NCI-H226 (cell line): Measurements from ENCODE around the gene PUM1.

Source experiments
- DNase-seq: peaks from one replicate; pipeline ENCODE4 v3.0.0-alpha.2; 2015

The PUM1 gene

DNA sequence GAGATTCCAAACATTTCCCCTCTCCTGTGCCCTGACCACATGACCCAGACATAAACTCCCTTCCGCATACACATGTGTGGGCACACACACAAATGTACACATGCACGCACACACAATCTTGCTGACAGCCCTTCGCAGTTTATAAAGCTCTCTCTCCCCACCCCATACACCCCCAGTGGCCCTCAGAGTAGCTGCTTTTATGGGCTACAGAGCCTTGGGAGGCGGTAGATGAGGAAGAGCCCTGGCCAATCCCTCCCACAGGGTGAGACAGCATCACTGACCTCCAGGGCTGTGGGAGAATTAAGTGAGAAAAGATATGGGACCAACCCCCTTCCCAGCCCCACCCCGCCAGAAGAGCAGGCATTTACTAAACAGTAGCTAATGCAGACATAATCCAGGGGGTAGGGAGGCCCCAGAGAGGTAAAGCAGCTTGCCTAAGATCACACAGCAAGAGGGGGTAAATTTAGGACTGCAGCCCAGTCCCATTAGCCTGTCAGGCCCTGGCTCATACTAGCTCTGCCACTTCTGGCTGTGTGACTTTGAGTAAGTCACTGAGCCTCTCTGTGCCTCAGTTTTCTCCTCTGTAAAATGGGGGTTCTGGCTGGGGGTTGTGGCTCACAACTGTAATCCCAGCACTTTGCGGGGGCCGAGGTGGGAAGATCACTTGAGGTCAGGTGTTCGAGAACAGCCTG, 162.0 kb downstream of the PUM1 start:
- peak; percentile 35 for DNase-seq

DNA sequence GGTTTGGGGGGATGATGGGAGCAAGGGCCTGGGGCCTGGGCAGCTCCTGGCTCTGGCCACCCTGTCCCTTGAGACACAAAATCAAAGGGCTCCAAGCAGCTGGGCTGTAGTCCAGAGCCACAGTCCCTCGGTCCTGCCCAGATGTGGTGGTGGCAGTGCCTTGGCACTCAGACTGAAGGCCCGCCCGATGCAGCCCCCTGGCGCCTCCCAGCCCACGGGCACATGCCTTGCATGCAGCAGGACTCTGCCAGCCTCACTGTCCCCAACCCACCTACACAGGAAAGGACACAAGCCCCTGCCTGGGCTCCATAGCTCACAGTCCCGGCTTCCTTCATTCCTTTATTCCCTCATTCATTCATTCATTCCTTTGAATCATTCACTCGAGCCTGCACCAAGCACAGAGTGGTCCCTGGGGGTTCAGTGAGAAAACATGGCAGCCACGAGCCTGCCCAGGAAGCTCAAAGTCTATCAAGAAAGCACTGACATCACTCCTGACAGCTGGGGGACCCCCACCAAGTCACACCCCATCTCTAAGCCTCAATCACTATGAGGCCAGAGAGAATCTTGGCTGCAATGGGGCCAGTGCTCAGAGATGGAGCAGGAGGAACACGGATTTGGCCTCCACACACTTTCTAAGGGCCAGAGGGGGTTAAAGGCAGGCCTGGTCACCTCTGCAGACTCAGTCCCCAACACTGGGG, 162.8 kb downstream of the PUM1 start:
- no peak for DNase-seq

DNA sequence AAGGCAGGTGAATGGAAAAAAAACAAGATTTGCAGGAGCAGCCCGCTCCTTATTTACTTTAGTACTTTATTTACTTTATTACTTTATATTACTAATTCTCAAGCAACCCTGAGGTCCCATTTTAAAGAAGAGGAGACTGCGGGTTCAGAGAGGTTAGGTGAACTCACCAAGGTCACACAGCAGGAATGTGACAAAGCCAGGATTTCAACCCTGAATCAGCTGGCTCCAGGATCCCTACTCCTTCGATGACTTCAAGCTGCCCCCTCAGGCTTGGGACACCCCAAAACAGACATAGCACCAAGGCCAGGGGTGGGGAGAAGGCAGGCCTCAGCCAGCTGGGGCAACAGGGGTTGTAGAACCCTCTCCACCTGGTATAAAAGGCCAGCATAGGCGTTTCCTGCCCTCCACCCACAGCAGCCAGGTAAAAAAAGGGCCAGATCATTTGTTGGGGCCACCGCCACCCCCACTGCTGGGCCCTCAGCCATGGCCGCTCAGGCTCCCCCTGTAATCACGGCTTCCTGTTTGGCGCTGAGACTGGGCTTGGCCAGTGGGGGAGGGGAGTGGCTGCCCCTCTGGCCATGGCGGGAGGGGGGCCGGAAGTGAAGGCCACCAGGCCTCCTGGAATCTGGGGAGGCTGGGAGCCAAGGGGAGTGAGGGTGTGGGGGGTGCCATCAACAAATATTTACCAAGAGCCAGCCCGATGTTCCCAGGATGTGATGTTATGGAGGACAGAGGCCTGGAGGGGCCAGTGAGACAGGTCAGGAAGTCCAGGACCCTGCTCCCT, 163.5 kb downstream of the PUM1 start:
- DNase-seq = no peak

DNA sequence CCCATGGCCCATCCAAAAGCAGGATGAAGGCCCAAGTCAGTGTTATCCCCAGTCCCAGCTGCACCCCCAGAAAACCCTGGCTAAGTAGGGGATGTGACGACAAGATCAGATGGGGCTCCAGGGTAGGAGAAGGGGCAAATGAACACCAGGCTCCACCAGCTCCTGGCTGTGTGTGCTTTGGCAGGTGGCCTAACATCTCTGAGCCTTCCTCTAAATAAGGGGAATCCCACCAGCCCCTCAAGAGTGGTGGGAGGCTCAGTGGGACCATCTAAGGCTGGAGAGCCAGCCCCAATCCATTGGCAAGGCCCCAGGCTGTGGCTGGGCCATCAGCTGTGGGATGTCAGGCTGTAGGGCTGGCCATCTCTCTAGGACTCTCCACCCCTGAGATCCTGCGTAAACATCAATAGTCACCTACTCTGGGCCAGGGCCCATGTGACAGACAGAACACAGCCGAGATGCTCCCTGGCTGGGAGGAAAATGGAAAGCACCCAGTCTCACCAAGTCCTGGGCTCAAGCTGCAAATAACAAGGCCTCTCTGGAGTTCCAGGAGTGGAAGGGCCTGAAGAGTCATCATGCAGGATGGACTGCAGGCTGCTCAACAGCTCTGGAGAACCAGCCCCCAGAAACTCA, 164.5 kb downstream of the PUM1 start:
- DNase-seq = no peak

DNA sequence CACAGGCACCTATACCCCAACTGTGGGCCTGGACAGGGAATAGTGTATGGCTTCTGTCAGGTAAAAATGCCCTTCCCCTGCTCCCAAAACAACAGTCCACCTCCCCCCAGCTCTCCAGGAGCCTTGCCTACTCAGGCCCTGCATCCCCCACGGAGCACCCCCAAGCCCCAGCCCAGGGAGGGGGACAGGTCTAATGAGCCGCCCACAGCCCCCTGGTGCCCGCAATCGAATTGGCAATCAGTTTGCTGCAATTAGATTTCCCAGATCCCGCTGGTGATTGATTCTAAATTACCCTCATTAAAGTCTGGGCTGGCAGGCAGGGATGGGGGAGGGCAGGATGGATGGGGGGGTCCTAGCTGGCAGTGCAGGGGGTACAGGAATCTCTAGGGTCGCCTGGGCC, 165.0 kb downstream of the PUM1 start:
- DNase-seq = no peak

DNA sequence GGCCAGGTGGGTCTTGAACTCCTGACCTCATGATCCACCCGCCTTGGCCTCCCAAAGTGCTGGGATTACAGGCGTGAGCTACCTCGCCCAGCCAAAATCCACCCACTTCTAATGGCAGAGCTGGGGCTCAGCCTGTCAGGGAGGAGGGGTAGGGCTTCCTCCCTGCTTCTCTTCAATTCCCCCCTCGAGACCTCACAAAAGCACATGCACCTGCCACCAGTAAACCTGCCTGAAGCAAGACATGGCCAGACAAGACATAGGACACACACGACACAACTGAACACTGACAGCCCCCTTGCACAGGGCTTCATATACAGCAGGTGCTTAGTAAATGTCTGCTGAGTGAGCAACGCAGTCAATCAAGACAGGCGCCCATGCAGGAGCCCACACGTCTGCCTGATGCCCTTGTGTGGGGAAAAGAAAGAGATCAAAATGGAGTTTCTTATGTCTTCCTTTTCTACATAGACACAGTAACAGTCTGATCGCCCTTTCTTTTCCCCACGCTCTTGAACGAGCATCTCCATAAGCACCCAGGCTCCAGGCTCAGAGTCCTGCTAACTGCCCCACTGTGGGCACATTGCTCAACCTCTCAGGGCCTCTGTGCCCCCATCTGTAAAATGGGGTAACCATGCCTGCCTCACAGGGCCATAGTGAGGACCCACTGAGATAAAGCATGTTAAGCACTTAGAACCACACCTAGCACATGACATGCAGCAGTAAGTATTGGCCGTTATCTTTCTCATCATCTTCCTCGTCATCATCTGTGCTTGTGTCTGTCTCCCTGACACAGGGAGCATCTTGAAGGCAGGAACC, 165.7 kb downstream of the PUM1 start:
- no peak for DNase-seq

DNA sequence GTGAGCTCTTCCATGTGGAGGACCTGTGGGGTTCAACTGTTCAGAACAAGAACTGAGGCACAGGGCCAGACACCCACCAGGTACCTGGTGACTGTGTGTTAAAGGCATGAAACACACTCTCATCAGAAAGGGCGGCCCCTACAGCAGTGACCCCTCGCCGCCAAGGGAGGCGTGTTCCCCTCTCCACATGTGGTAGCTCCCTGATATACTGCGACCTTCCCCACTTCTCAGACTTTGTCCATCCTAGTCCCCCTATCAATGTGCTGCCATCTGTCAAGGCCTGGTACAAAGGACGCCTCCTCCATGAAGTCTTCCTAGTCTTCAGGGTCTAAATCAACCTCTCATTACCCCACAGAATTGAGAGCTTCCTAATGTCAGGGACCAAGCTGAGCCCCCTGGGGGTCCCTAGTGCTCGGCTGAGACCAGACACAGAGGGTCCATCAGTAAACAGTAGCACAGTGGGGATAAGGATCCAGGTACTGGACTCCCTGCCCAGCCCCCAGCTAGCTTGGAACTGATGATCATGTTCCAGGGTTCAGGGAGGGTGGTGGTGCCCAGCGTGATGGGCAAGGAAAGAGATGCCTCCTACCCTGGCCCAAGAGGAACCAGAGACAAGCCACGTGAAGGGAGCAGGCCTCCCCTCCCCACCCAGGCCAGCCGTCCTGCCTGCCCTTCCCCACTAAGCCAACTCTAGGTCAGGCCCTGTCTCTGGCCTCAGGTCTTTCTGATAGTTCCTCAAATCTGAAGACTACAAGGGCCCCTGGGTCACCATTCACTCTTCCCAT, 167.3 kb downstream of the PUM1 start:
- no peak for DNase-seq

DNA sequence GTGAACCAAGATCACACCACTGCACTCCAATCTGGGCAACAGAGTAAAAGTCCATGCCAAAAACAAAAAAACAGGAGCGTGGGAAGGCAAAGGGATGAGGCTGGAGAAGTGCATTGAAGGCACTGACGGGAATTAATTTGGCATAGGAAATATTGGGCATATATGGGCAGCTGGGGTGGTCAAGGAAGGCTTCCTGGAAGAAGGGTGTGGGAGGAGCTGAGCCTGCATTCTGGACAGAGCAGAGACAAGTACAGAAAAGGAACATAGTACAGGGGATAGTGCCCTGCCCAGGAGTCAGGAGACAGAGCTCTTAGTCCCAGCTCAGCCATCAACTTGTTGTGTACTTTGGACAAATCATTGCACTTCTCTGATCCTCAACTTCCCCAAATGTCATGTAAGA, 168.6 kb downstream of the PUM1 start:
- no peak for DNase-seq

DNA sequence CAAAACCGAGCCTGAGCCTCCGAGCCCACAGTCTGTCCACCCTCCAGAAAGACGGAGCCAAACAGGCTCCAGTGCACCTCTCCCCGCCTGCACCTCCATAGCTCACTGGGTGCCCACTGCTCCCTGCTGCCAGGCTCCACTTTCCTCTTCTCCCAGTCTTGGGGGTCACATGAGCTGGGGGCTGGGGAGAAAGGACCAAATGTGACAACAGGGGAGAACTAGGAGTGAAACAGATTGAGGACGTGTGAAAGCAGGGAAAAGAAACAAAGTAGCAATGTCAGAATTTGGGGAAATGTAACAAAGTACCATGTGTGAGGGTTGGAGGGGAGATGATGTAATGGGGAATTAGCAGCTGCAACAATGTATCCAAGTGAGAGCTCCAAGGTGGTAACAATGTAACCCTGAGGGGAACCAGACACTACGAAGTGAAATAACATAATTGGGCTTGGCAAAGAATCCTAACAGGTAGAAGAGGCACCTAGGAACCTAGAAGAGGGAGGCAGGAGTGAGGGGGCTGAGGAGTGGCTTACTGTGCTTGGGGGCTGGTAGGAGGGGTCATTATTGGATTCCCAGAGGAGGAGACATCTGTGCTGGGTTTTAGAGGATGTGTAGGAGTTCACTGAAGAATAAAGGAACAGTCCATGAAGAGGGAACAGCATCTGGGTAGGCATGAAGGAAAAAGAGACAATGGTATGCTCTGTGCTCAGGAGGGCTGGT, 169.4 kb downstream of the PUM1 start:
- DNase-seq = no peak

DNA sequence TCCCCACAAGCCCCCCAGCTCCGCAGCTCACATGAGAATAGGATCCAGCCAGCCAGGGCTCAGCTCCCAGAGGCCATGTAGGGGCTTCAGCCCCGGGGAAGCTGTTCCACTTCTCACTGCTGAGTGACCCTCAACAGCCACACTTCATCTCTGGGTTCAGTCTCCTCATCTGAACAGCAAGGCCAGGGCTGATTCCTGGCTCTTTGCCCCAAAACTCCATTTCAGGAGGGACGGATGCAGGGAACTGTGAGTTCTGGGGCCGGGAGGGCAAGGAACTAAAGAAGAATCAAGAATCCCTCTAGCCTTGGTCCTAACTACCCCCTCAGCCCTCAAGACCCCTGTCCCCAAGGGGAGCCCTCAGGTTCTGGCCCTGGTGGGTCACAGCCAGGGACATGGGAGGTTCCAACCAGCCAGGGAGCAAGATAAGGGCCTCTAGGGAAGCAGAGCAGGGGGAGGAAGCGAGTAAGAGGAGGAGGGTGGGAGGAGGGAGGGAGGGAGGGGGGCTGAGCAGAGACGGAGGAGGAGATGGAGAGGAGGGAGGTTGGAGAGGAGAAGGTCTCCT, 170.1 kb downstream of the PUM1 start:
- no peak for DNase-seq

DNA sequence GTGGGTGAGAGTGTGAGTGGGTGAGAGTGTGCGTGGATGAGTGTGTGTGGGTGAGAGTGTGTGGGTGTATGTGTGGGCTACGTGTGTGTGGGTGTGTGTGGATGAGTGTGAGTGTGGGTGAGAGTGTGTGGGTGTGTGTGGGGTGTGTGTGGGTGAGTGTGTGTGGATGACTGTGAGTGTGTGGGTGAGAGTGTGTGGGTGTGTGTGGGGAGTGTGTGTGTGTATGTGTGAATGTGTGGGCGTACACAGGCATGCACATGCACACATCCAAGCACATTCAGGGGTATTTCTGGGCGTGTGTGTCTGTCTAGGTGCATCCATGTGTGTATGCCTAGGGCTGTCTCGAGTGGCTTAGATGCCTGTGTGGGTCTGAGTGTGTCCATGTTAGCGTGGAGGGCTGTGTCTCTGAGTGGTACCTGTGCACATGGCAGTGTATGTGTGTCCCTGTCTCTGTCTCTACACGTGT, 171.0 kb downstream of the PUM1 start:
- DNase-seq = no peak

DNA sequence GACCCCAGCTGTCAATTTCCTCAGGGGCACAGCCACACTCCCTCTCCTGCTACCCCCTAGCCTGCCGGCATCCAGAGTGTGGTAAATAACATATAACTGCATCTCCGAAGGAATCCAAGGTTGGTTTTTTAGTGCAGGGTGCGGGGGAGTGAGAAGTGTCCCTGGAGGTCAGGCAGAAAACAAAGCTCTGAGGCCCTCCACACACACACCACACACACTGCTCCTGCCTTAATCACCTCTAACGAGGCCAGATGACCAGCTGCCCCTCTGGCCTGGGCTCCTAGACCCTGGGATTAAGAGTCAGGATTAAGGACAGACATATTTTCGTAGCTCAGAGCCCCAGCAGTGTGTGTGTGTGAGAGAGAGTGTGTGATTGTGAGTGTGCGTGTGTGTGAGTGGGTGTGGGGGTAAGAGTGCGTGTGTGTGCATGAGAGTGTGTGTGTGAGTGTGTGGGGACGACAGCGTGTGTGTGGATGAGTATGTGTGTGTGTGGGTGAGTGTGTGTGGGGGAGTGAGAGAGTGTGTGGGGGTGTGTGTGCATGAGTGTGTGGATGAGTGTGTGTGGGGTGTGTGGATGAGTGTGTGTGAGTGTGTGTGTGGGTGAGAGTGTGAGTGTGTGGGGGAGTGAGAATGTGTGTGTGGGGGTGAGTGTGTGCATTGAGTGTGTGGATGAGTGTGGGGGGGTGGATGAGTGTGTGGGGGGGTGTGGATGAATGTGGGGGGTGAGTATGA, 171.6 kb downstream of the PUM1 start:
- DNase-seq = no peak

DNA sequence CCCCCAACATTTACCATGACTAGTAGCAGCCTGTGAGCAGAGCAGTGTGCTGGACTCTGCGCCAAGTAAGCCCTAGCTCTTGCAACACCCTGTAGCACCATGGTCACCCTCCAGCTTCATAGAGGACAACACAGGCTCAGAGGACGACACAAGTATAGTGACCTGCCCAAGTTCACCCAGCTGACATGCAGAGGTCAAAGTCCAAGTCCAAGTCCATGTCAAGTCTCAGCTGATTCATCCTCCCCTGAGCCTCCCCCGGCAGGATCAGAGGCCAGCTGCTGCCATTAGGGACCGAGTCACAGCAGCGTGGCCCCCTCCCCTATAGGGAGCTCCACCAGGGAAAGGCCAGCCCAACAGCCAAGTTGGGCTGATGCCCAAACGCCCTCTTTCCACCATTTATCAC, 172.8 kb downstream of the PUM1 start:
- no peak for DNase-seq

DNA sequence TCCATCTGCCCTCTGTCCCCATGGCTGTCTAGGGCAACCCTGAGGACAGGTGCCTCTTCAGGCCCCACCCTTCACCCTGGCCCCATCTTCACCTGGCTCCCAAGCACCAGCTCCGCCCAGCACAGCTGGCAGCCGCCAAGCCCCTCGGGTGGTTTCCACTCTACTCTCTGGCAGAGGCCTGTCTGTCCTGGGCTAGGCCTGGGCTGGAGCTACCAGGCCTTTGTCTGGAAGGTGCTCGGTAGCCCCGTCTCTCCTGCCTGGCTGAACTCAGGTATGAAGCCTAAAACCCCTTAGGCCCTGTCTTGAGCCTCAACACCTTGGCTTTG, 174.3 kb downstream of the PUM1 start:
- no peak for DNase-seq

DNA sequence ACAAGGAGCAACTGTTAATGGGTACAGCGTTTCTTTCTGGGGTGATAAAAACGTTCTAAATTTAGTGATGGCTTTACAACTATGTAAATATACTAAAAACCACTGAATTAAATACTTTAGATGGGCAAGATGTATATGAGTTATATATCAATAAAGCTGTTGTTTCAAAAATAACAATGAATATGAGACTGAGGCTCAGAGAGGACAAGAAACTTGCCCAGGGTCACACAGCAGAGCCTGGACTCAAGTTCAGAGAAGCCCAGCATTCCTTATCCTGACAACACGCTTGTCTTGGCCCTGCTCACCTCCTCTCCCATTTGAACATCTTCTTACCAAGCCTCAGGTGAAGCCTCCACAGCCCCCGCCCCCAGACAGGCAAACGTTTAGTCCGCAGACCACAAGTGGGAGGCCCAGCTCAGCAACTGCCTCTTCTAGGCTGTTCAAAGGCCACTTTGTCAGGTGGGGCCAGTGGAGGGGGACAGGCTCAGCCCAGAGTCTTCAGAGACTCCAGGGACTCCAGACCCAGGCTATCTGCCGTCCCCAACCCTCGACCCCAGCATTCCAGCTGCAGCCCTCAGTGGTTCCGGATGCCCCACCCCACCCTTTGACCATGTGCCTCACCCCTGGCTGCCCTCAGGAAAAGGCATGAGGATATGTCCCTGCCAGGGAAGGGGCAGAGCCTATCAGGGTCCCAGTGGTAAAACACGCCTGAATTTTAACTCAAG, 174.9 kb downstream of the PUM1 start:
- no peak for DNase-seq

DNA sequence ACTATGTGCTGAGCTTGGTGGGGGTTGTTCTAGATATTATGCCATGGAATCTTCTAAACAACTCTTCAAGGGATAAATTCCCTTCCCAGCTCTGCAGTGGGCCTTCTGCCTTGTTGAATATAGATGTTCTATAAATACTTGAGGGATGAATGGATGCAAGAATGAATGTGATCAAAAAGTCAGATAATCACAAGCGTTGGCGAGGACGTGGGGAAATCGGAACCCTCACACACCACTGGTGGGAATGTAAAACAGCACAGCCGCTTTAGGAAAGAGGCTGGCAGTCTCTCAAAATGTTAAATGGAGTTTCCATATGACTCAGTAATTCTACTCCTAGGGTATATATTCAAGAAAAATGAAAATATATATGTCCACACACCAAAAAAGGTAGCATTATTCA, 176.0 kb downstream of the PUM1 start:
- DNase-seq = no peak

DNA sequence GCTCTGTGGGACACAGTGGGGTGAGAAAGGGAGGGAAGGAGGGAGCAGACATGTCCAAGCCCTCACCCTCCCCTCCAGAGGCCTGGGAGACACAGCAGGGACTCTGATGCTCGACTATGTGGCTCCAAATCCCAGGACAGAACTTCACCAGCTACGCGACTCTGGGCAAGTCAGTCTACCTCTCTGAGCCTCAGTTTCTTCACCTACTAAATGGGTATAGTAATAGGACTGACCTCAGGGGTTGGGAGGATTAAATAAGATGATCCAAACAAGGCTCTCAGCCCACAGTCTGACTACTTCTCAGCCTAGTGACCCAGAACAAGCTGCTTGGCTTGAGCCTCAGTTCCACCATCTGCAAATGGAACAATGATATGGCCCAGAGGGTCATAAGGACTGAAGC, 176.5 kb downstream of the PUM1 start:
- no peak for DNase-seq

DNA sequence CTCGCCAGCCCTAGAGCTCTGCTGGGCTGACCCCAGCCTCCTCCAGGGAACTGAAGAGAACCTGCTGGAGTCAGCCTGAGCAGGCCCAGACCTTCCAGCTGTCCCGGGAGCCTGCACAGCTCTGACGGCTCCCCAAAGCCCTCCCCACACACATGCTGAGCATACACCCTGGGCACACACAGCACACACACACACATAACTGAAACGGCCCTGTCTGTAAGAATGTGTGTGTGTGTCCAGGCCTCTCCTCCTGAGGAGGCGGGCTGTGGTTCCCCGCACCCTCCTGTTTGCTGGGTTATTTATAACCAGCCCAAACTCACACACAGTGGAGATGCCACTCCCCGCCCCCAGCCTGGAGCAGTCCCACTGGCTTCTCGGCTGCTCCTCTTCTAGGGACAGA, 177.1 kb downstream of the PUM1 start:
- DNase-seq = no peak
